HPDE6-E6E7 (cell line): Measurements from ENCODE around the gene CTBP2.
A peak's percentile ranks its signal among the peaks of the same experiment; 100 is the strongest.

ENCODE experiments used
- DNase-seq: peaks from one replicate; pipeline ENCODE4 v3.0.0; 2011; ENCODE audit warnings: missing footprints; ENCODE audit errors: extremely low spot score

Gene CTBP2

GRCh38 chr10:125043841-125044658, 116.3 kb downstream of the CTBP2 start:
- no peak for DNase-seq

GRCh38 chr10:125041856-125042506, 118.4 kb downstream of the CTBP2 start:
- no peak for DNase-seq

GRCh38 chr10:125039354-125039769, 121.0 kb downstream of the CTBP2 start:
- DNase-seq = no peak

- no peak for DNase-seq
Measured at GRCh38 chr10:125038637-125039036, 121.7 kb downstream of the CTBP2 start.

GRCh38 chr10:125037145-125037877, 123.1 kb downstream of the CTBP2 start:
- peak; percentile 82 for DNase-seq

- DNase-seq = no peak
Measured at GRCh38 chr10:125035588-125036295, 124.6 kb downstream of the CTBP2 start.

- DNase-seq = no peak
Measured at GRCh38 chr10:125035136-125035535, 125.2 kb downstream of the CTBP2 start.

GRCh38 chr10:125034675-125035074, 125.7 kb downstream of the CTBP2 start:
- DNase-seq = no peak

- no peak for DNase-seq
Measured at GRCh38 chr10:125033146-125033924, 127.0 kb downstream of the CTBP2 start.

- DNase-seq = no peak
Measured at GRCh38 chr10:125032474-125033020, 127.8 kb downstream of the CTBP2 start.

GRCh38 chr10:125030567-125031197, 129.7 kb downstream of the CTBP2 start:
- DNase-seq = no peak

GRCh38 chr10:125029584-125030242, 130.7 kb downstream of the CTBP2 start:
- DNase-seq = no peak

- DNase-seq = no peak
Measured at GRCh38 chr10:125027871-125028869, 132.2 kb downstream of the CTBP2 start.

- DNase-seq = no peak
Measured at GRCh38 chr10:125026974-125027735, 133.2 kb downstream of the CTBP2 start.

GRCh38 chr10:125026036-125026931, 134.1 kb downstream of the CTBP2 start:
- no peak for DNase-seq

- DNase-seq = no peak
Measured at GRCh38 chr10:125025341-125025740, 135.0 kb downstream of the CTBP2 start.
